HEK293 (cell line): ENCODE results near the gene ZNF429.

ENCODE experiments used
- CTCF ChIA-PET: fragments of 350-600 bp; formaldehyde crosslinking; extraction: SDS; loops from one replicate; lab custom pipeline; 2021; ENCODE audit warnings: antibody characterized with exemption; lab: Yijun Ruan, JAX
- POLR2A ChIA-PET: fragments of 300-600 bp; formaldehyde crosslinking; extraction: SDS; loops from one replicate; lab custom pipeline; 2020; ENCODE audit warnings: antibody characterized with exemption, inconsistent platforms; lab: Yijun Ruan, JAX
- H3K27ac ChIP-seq: fragments of 200-500 bp; sonication (Bioruptor generic); 2 replicates; pipeline ENCODE4 v1.5.1; 2014; ENCODE audit warnings: low read depth, low read length, control low read depth, inconsistent platforms; ENCODE audit errors: extremely low read depth
- H3K36me3 ChIP-seq, 2 experiments: fragments of 200-500 bp in 1 of 2; sonication (Bioruptor generic) in 1 of 2; 1 replicate in 1 of 2; 2 replicates in 1 of 2; pipeline ENCODE4 v1.5.1; 2014 to 2017; ENCODE audit warnings: inconsistent platforms in 2 of 2, low read length in 2 of 2; ENCODE audit not compliant: control insufficient read depth in 2 of 2, insufficient read depth in 1 of 2
- H3K4me1 ChIP-seq: fragments of 200-500 bp; sonication (Bioruptor generic); 2 replicates; pipeline ENCODE4 v1.5.1; 2014; ENCODE audit warnings: mild to moderate bottlenecking, low read length, inconsistent platforms; ENCODE audit not compliant: control insufficient read depth, insufficient read depth
- H3K4me3 ChIP-seq: 2 replicates; pipeline ENCODE4 v1.5.1; 2011; ENCODE audit warnings: low read depth, mild to moderate bottlenecking, control low read depth, low read length, moderate library complexity
- H3K9me3 ChIP-seq: fragments of 200-500 bp; sonication (Bioruptor generic); 2 replicates; pipeline ENCODE4 v1.5.1; 2014; ENCODE audit warnings: low read depth, low read length, inconsistent platforms; ENCODE audit not compliant: control insufficient read depth, insufficient read depth
- GLI4 ChIP-seq: fragments of 450-650 bp; formaldehyde crosslinking; IDR thresholded peaks from 2 replicates; pipeline ENCODE4 v1.5.1; 2016; ENCODE audit warnings: missing biosample characterization, missing genetic modification characterization
- KLF16 ChIP-seq: fragments of 450-650 bp; formaldehyde crosslinking; IDR thresholded peaks from 2 replicates; pipeline ENCODE4 v1.5.1; 2017; ENCODE audit warnings: missing biosample characterization, missing genetic modification characterization
- OSR2 ChIP-seq: fragments of 450-650 bp; formaldehyde crosslinking; IDR thresholded peaks from 2 replicates; pipeline ENCODE4 v1.5.1; 2016; ENCODE audit warnings: missing biosample characterization, missing genetic modification characterization
- SETDB1 ChIP-seq: IDR thresholded peaks from one replicate; pipeline ENCODE4 v1.6.1; 2017; ENCODE audit warnings: mild to moderate bottlenecking, low read length, moderate library complexity, mixed read lengths; ENCODE audit not compliant: insufficient read length
- ZNF10 ChIP-seq: fragments of 450-650 bp; formaldehyde crosslinking; IDR thresholded peaks from 2 replicates; pipeline ENCODE4 v1.5.1; 2017; ENCODE audit warnings: missing biosample characterization, missing genetic modification characterization
- ZNF121 ChIP-seq: fragments of 450-650 bp; formaldehyde crosslinking; IDR thresholded peaks from 2 replicates; pipeline ENCODE4 v1.5.1; 2016; ENCODE audit warnings: missing biosample characterization, missing genetic modification characterization
- ZNF155 ChIP-seq: fragments of 450-650 bp; formaldehyde crosslinking; IDR thresholded peaks from 2 replicates; pipeline ENCODE4 v1.5.1; 2016; ENCODE audit warnings: missing biosample characterization, missing genetic modification characterization
- ZNF16 ChIP-seq: fragments of 450-650 bp; formaldehyde crosslinking; IDR thresholded peaks from 2 replicates; pipeline ENCODE4 v1.5.1; 2016; ENCODE audit warnings: low read depth, missing biosample characterization, missing genetic modification characterization
- ZNF169 ChIP-seq: fragments of 450-650 bp; formaldehyde crosslinking; IDR thresholded peaks from 2 replicates; pipeline ENCODE4 v1.5.1; 2016; ENCODE audit warnings: missing biosample characterization, missing genetic modification characterization
- ZNF223 ChIP-seq: fragments of 450-650 bp; formaldehyde crosslinking; IDR thresholded peaks from 2 replicates; pipeline ENCODE4 v1.5.1; 2016; ENCODE audit warnings: missing biosample characterization, missing genetic modification characterization
- ZNF292 ChIP-seq: fragments of 450-650 bp; formaldehyde crosslinking; IDR thresholded peaks from 2 replicates; pipeline ENCODE4 v1.5.1; 2016; ENCODE audit warnings: low read depth, missing biosample characterization, missing genetic modification characterization, borderline replicate concordance
- ZNF416 ChIP-seq: fragments of 450-650 bp; formaldehyde crosslinking; IDR thresholded peaks from 2 replicates; pipeline ENCODE4 v1.5.1; 2016; ENCODE audit warnings: missing biosample characterization, missing genetic modification characterization
- ZNF426 ChIP-seq: fragments of 450-650 bp; formaldehyde crosslinking; IDR thresholded peaks from 2 replicates; pipeline ENCODE4 v1.5.1; 2017; ENCODE audit warnings: missing biosample characterization, missing genetic modification characterization, mild to moderate bottlenecking, inconsistent platforms, moderate library complexity
- ZNF433 ChIP-seq: fragments of 450-650 bp; formaldehyde crosslinking; IDR thresholded peaks from 2 replicates; pipeline ENCODE4 v1.5.1; 2016; ENCODE audit warnings: missing biosample characterization, missing genetic modification characterization, low read depth
- ZNF664 ChIP-seq: fragments of 450-650 bp; formaldehyde crosslinking; IDR thresholded peaks from 2 replicates; pipeline ENCODE4 v1.5.1; 2016; ENCODE audit warnings: missing biosample characterization, missing genetic modification characterization
- ZNF76 ChIP-seq: fragments of 450-650 bp; formaldehyde crosslinking; IDR thresholded peaks from 2 replicates; pipeline ENCODE4; 2016; ENCODE audit warnings: low read depth, missing biosample characterization, missing genetic modification characterization, borderline replicate concordance
- TF ChIP-seq, protein P1 (sequence below): fragments of 450-650 bp; formaldehyde crosslinking; IDR thresholded peaks from 2 replicates; pipeline ENCODE4 v1.5.1; 2016; ENCODE audit warnings: missing biosample characterization, missing genetic modification characterization
- TF ChIP-seq, protein P2 (sequence below): fragments of 450-650 bp; formaldehyde crosslinking; IDR thresholded peaks from 2 replicates; pipeline ENCODE4 v1.5.1; 2016; ENCODE audit warnings: missing biosample characterization, missing genetic modification characterization
- TF ChIP-seq, protein P3 (sequence below): IDR thresholded peaks from 2 replicates; pipeline ENCODE4 v1.6.1; 2011; ENCODE audit warnings: mild to moderate bottlenecking, low read depth, low read length, borderline replicate concordance
- TF ChIP-seq, protein P4 (sequence below): fragments of 450-650 bp; formaldehyde crosslinking; IDR thresholded peaks from 2 replicates; pipeline ENCODE4 v1.5.1; 2016; ENCODE audit warnings: missing biosample characterization, missing genetic modification characterization
- TF ChIP-seq, protein P5 (sequence below): fragments of 450-650 bp; formaldehyde crosslinking; IDR thresholded peaks from 2 replicates; pipeline ENCODE4 v1.5.0; 2017; ENCODE audit warnings: missing biosample characterization, missing genetic modification characterization, borderline replicate concordance

The ZNF429 gene

DNA sequence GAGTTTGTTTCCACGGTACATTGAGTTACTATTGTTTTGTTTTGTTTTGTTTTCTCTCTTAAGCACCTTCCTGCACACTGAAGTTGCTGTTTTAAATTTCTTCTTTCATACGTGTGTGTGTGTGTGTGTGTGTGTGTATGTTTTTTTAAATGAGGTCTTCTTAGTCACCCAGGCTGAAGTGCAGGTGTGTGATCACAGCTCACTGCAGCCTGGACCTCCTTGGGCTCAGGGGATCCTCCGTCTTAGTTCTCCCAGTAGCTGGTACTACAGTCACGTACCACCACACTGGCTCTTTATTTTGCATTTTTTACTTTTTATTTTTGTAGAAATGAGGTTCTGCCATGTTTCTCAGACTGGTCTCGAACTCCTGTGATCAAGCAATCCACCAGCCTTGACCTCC lies 20.8 kb upstream of the ZNF429 start:
- Histone ChIP-seq H3K36me3 (no peaks in the 10 kb centered on the region), H3K27ac (no peak overlapping the region), H3K9me3 (no peaks in the 10 kb centered on the region), H3K4me1 (no peaks in the 10 kb centered on the region), H3K4me3 (no peak overlapping the region)
- TF ChIP-seq ZNF426 (tag by site-specific recombination) = no peak
- no peak for TF ChIP-seq ZNF16 (tag by site-specific recombination)
- no peak for TF ChIP-seq GLI4 (tag by site-specific recombination)
- TF ChIP-seq ZNF155 (tag by site-specific recombination) = no peak
- TF ChIP-seq OSR2 = no peak
- TF ChIP-seq ZNF121 = no peak
- no peak for TF ChIP-seq ZNF10 (tag by site-specific recombination)
- no peak for TF ChIP-seq ZNF416 (tag by site-specific recombination)
- TF ChIP-seq, protein P1, sequence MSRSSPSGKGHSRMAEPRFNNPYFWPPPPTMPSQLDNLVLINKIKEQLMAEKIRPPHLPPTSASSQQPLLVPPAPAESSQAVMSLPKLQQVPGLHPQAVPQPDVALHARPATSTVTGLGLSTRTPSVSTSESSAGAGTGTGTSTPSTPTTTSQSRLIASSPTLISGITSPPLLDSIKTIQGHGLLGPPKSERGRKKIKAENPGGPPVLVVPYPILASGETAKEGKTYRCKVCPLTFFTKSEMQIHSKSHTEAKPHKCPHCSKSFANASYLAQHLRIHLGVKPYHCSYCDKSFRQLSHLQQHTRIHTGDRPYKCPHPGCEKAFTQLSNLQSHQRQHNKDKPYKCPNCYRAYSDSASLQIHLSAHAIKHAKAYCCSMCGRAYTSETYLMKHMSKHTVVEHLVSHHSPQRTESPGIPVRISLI (tag by site-specific recombination) = no peak
- TF ChIP-seq, protein P2, sequence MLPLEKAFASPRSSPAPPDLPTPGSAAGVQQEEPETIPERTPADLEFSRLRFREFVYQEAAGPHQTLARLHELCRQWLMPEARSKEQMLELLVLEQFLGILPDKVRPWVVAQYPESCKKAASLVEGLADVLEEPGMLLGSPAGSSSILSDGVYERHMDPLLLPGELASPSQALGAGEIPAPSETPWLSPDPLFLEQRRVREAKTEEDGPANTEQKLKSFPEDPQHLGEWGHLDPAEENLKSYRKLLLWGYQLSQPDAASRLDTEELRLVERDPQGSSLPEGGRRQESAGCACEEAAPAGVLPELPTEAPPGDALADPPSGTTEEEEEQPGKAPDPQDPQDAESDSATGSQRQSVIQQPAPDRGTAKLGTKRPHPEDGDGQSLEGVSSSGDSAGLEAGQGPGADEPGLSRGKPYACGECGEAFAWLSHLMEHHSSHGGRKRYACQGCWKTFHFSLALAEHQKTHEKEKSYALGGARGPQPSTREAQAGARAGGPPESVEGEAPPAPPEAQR (tag by site-specific recombination) = no peak
- no peak for TF ChIP-seq KLF16 (tag by site-specific recombination)
- TF ChIP-seq ZNF433 (tag by site-specific recombination) = no peak
- TF ChIP-seq, protein P3, sequence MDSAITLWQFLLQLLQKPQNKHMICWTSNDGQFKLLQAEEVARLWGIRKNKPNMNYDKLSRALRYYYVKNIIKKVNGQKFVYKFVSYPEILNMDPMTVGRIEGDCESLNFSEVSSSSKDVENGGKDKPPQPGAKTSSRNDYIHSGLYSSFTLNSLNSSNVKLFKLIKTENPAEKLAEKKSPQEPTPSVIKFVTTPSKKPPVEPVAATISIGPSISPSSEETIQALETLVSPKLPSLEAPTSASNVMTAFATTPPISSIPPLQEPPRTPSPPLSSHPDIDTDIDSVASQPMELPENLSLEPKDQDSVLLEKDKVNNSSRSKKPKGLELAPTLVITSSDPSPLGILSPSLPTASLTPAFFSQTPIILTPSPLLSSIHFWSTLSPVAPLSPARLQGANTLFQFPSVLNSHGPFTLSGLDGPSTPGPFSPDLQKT = no peak
- no peak for TF ChIP-seq ZNF664
- ChIA-PET CTCF (no interaction called here), POLR2A (no interaction called here)

DNA sequence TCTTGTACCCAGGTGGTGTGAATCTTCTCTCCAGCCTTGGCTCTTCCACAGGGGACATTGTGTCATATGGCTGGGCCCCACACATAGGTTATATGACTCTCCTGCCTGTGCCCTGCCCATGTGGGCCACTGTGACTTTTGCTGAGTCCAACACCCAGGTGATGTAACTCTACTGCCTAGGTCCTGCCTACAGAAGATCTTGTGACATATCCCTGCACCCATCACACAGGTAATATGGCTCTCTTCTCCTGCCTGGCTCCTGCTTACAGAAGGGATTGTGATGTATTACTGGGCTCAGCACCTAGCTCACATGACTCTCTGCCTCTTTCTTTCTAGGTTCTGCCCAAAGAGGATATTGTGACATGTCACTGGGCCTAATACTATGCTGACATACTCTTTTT lies 19.5 kb upstream of the ZNF429 start:
- ChIA-PET POLR2A (no interaction called here), CTCF (no interaction called here)
- H3K4me1 ChIP-seq = no peaks in the 10 kb centered on the region
- H3K36me3 ChIP-seq = no peaks in the 10 kb centered on the region
- H3K4me3 ChIP-seq = no peak overlapping the region
- H3K9me3 ChIP-seq = no peaks in the 10 kb centered on the region
- no peak overlapping the region for H3K27ac ChIP-seq
- TF ChIP-seq ZNF223 (no peak), ZNF169 (tag by site-specific recombination) (no peak), ZNF76 (tag by site-specific recombination) (no peak), OSR2 (no peak), ZNF292 (tag by site-specific recombination) (no peak), KLF16 (tag by site-specific recombination) (no peak), SETDB1 (no peak)
- TF ChIP-seq, protein P4, sequence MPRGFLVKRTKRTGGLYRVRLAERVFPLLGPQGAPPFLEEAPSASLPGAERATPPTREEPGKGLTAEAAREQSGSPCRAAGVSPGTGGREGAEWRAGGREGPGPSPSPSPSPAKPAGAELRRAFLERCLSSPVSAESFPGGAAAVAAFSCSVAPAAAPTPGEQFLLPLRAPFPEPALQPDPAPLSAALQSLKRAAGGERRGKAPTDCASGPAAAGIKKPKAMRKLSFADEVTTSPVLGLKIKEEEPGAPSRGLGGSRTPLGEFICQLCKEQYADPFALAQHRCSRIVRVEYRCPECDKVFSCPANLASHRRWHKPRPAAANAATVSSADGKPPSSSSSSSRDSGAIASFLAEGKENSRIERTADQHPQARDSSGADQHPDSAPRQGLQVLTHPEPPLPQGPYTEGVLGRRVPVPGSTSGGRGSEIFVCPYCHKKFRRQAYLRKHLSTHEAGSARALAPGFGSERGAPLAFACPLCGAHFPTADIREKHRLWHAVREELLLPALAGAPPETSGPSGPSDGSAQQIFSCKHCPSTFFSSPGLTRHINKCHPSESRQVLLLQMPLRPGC (tag by site-specific recombination) = no peak
- TF ChIP-seq, protein P5, sequence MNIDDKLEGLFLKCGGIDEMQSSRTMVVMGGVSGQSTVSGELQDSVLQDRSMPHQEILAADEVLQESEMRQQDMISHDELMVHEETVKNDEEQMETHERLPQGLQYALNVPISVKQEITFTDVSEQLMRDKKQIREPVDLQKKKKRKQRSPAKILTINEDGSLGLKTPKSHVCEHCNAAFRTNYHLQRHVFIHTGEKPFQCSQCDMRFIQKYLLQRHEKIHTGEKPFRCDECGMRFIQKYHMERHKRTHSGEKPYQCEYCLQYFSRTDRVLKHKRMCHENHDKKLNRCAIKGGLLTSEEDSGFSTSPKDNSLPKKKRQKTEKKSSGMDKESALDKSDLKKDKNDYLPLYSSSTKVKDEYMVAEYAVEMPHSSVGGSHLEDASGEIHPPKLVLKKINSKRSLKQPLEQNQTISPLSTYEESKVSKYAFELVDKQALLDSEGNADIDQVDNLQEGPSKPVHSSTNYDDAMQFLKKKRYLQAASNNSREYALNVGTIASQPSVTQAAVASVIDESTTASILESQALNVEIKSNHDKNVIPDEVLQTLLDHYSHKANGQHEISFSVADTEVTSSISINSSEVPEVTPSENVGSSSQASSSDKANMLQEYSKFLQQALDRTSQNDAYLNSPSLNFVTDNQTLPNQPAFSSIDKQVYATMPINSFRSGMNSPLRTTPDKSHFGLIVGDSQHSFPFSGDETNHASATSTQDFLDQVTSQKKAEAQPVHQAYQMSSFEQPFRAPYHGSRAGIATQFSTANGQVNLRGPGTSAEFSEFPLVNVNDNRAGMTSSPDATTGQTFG (tag by site-specific recombination) = no peak
